Mesenteric fat pad (tissue), 1 donor: ENCODE data around the gene MOB3C. TPM values are rescaled to one million over a fixed set of nuclear protein-coding genes. Genes with fewer than 3 reads are reported as not detected.

Source experiments
- DNase-seq: peaks from one replicate; pipeline ENCODE4 v3.0.0-alpha.2; 2020; ENCODE audit warnings: low spot score
- total RNA-seq: library from RNA; stranded (reverse); fragmentation: NEBNext Ultra II Directional; extraction: Animal tissue kit (Norgen Biotek cat#: 25700); gene quantifications from one replicate; pipeline ENCODE4 v1.2.1, GENCODE V29; 2021
- donor health status: DM: yes; HTN: yes; CAD: no.

Gene MOB3C
- total RNA-seq, 1 donor from 2014 or later, result 44.6 TPM

DNA sequence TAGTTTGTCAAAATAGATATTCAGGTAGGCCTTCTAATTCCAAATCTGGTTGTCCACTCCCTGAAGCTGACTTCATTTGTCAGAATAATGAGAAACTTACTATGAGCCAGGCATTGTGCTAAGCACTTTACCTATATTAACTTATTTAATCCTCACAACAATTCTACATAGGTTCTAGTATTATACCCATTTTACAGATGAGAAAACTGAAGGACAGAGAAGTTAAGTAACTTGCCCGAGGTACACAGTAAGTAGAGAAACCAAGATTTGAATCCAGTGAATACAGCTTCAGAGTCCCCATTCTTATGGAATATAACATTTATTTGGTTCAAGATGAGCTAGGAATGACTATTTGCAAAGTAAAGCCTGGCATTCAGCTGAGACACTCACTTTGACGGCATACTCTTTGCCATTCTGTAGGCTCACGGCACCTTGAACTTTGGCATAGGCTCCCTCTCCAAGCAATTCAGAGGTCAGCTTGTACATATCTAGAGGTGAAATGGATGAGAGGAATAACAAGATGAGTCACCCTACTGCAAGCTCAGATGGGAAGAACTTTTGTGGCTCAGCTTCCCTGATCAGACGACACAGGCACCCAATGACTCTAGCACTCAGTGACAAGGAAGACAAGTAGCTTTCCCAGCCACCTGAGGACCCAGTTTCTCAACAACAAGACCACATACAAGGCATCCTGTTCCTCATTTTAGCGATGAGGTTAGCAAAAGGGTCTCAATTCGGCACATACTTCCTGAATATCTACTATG, 36.3 kb downstream of the MOB3C start:
- DNase-seq, result no peak

DNA sequence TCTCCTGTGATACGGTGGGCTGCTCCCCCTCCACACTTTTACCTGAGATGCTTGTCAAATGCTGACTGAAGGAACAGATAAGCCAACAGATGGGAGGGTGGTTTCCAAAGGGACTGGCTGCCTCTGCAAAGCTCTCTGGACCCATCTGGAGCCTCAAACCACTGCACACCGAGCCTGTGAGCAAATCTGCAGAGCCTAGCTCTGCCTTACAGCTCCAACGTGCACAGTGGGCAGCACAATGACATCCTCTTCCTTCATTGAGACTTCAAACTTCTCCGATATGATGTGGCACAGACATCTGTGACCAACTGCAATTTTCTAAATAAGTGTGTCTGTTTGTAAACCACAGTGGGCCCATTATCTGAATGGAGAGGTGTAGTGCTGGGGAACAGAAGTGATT, 38.9 kb downstream of the MOB3C start:
- no peak for DNase-seq

DNA sequence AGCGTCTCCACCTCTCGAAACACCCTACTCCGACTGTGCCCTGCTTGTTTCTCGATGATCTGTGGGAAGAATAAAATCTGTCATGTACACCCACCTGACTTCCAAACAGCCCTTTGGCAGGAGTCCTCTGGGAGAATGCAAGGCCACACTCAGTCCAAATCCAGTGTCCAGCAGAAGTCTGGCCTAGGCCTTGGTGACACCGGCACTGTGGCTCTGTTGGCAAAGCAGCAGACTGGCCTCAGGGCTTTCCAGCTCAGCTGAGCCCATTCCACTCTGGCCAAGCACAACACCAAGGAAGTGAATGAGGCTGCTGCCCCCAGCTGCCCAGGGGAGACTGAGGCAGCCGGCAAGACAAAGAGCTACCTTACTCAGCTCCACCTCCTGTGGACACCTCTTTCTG, 40.0 kb downstream of the MOB3C start:
- DNase-seq, result no peak

DNA sequence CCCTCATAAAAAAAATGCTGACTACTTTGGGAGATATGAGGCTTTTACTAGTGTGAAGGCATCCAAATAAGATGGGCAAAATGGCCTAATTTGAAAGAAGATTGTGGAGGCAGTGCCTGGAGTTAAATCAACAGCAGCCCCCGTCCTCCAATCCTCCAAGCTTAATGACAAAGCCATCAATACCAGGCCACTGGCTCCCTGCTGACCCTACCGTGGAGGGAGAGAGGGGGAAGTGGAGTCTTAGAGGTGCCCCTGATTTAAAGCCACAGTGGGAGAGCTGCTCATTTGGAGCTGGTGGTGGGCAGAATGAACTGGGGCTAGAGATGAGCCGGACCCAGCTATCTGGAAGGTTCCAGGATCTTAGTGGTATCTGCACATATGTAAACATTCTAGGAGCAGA, 40.8 kb downstream of the MOB3C start:
- DNase-seq, result no peak

DNA sequence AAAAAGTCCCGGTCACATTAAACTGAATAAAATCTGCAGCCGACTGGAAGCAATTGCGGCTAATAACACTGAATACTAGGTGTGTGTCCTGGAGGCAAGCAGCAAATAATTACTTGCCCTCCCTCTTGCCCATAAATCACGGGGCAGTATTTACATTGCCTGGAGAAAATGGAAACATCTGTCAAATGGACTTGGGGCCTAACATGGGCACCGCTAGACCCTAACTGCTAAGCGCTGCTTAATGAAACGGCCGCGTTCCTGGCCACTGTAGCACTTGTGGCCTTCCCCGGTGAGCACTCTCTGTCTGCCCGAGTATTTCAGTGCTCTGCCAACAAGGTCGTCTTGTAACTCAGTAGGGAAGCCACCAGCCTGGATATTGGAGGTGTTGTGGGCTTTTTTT, 41.3 kb downstream of the MOB3C start:
- no peak for DNase-seq

DNA sequence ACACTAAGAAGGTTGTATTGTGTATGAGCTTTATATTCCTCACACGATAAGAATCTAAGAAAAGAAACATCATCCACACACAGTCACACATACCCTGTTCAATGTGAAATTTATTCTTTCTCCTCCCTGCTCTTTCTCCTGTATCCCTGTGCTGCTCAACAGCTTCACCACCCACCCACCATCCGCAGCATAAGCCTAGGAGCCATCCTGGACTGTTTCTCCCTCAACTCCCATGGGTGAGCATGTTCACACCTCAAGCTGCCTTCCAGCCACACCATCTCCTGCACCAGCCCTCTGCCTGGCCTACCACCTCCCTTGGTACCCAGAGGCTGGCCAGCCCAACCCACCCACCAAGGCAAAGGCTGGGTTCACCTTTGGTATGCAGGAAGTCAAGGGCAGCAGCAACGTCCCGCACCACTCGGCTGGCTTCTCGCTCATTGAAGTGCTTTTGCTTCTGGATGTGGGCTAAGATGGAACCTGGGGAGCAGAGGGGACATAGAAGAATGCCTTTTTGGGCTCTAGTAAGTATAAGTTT, 44.9 kb downstream of the MOB3C start:
- no peak for DNase-seq

DNA sequence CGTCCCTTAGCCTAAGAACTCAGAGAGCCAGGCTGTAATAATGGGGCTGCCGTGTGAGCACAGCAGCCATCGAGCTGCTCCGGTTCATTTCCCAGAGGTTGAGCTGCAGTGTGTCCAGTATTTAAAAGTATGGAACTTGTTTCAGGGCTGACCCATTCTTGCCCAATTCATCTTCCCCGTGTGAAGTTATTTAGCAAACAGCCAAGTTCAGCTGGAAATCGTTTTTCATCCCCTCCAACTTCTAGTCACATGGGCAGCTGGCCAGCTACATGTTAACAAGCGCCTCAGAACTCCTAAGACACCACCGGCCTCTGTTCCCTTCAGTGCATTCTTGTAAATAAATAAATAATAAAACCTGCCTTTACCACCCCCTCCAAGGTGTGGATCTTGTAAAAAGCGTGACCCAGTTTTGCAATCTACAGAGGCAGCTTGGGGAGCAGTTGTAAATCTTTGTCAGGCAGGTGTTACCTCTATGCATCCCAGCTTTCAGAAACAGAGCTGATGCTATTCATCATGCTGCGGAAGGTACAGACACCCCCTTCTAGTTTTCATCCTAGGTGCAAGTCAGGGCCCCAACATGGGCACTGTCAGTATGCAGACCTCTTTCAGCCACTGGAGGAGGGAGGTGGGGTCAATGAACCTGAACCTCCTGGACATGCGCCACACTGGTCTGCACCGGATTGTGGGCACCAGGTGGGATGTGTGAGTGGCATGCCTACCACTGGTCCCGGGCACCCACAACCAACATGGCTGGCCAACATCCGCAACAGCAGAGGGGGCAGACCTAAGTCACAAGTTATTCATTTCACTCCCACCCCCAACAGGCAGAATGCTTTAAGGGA, 46.5 kb downstream of the MOB3C start:
- DNase-seq, result no peak

DNA sequence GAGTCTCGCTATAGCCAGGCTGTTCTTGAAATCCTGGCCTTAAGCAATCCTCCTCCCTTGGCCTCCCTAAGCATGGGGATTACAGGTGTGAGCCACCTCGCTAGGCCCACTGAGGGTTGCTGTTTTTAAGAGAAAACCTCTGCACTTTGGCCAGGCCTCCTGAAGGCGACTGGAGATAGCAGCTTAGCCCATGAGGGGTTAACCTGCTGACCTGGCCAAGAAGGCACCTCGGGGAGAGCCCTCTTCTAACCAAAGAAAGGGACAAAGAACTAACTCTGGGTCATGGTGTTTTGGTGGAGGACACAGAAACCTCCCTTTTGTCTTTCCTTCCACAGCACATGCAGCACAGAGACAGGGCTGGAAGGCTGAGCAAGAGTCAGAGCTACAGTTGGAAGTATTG, 47.5 kb downstream of the MOB3C start:
- DNase-seq, result no peak

DNA sequence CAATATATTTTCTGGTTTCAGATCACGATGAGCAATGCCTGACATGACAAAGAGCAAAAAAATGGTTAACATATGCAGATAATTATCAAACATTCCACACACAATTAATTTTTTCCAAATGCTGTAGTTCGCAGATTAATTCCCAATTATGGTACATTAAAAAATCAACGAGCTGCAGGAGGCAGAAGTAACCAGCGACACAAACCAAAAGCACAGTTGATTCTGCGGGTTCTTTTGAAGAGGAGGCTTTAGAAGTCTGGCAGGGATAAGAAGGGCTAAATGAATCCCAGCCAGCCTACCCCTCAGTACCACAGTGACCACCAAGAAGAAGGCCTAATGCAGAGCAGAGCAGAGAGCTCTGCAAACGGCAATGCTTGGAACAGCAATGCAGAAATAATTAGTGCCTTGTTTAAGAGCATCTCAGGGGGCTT, 48.1 kb downstream of the MOB3C start:
- no peak for DNase-seq

DNA sequence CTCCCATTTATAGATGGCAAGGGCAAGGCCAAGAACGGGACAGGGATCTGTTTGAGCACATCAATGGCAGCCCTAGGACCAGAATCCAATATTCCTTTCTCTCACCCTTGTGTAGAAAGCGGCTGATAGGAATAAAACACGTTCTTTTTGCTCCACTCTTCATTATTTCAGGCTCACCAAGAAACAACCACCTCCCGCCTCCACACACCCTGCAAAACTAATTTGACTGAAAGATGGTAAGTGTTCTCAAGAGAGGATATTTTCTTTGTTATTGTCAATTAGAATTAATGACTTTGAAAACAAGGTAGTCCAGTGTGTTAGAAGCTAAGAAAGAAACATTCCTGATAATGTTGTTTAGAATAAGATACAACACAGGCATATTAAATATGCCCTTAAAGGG, 53.3 kb downstream of the MOB3C start:
- DNase-seq, result no peak

DNA sequence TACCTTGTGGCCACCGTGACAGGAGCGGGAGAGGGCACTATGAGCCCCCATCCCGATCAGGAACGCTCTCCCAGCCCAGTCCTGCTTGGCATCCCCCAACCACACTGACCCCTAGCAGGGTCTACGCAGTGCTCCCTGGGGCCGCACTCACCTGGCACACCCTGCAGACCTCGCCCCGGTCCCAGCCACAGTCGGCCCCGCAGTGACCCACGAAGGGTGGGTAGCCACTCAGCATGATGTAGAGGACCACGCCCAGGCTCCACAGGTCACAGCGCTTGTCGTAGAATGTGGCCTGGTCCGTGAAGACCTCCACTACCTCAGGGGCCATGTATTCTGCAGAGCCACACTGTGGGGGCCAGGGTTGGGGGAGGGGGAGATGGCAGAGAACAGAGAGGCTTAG, 54.1 kb downstream of the MOB3C start:
- no peak for DNase-seq

DNA sequence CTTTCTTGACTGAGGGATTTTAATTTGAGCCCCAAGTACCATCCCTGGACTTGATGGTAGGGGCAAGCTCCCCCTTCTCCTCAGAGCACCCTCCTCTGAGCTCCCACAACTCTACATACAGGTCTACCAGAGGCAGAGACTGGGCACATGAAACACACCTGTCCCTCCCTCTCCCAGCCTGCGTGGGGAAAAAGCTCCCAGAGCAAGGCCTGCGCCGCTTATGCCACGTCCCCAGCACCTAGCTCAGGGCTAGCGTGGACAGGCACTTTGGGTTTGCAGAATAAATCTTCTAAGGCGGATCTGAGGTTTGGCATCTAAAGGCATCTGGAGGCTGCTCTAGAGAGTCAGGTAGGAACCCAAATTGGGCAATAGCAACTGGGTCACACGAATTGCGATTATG, 57.6 kb downstream of the MOB3C start:
- no peak for DNase-seq

DNA sequence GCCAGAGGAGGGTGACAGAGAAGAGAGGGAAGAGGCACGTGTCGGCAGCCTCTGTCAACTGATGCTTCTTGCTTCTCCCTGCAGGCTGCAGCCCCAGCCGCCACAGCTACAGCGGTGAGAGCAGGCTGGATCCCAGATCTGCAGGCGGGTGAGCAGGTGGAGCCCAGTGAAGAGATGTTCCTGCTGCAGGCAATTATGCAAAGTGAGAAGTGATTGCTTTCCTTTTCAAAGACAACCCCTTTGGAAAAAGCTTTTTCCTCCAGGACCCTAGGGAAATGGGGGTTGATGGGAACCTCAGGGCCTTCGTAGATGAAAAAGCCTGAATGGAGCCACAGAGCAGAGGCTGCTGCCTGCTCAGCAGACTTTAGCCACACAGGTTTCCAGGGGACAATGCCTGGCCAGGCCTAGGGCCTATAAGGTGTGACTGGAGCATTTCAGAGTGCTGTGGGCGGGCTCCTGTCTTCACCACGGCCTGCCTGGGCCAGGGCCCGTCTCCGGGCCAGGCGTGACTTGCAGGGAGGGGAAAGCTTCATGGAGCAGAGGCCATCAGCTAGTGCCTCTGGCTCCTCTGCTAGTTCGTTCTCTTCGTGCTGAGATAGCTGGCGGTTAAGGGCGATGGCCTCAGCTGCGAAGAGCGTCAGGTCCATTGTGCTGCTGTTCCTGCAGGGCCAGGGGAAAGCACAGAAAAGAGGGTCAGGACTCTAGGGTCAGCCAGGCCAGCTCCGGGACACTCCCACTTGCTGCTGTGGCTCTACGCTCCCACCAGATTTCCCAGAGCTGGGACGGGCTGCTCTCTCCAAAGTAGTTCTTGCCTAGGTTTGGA, 58.3 kb downstream of the MOB3C start:
- DNase-seq, result no peak

Other genes starting within 250 kb of the MOB3C start
- 16.4 TPM for gene FAAH, start 222.5 kb downstream of the MOB3C start, total RNA-seq
- 0.45 TPM for gene DMBX1, start 127.0 kb downstream of the MOB3C start, total RNA-seq
- gene KNCN, start 65.2 kb downstream of the MOB3C start, total RNA-seq, result not detected
- 90.8 TPM for gene MKNK1, start 12.5 kb downstream of the MOB3C start, total RNA-seq
- gene ATPAF1, start 51.6 kb upstream of the MOB3C start, total RNA-seq, result 52.3 TPM
- not detected for gene TEX38, start 55.0 kb upstream of the MOB3C start, total RNA-seq
- 96.6 TPM for gene EFCAB14, start 102.3 kb upstream of the MOB3C start, total RNA-seq
- gene CYP4B1, start 182.2 kb upstream of the MOB3C start, total RNA-seq, result 106 TPM